WERI-Rb-1 (cell line): Measurements from ENCODE around the gene PTPRD.

Experiments used
- DNase-seq: peaks from one replicate; pipeline ENCODE4 v3.0.0-alpha.2; 2020
- H3K27ac ChIP-seq: fragments of 250-450 bp; sonication (Bioruptor Pico); 2 replicates; pipeline ENCODE4 v1.5.1; 2020; ENCODE audit warnings: mild to moderate bottlenecking, moderate library complexity
- H3K27me3 ChIP-seq: fragments of 250-450 bp; sonication (Bioruptor Pico); 2 replicates; pipeline ENCODE4 v1.5.1; 2021; ENCODE audit warnings: mild to moderate bottlenecking, low read depth, moderate library complexity; ENCODE audit not compliant: insufficient read depth, severe bottlenecking
- H3K36me3 ChIP-seq: fragments of 250-450 bp; sonication (Bioruptor Pico); 2 replicates; pipeline ENCODE4 v1.5.1; 2020; ENCODE audit warnings: mild to moderate bottlenecking, moderate library complexity
- H3K4me3 ChIP-seq: 2 replicates; pipeline ENCODE4 v1.5.1; 2011; ENCODE audit warnings: low read depth, mild to moderate bottlenecking, control low read depth, low read length
- H3K9me3 ChIP-seq: fragments of 250-450 bp; sonication (Bioruptor Pico); 2 replicates; pipeline ENCODE4 v1.5.1; 2021; ENCODE audit warnings: mild to moderate bottlenecking, moderate library complexity; ENCODE audit not compliant: severe bottlenecking
- TF ChIP-seq, protein P1 (sequence below): IDR thresholded peaks from 2 replicates; pipeline ENCODE4 v1.5.1; 2011; ENCODE audit warnings: low read depth, mild to moderate bottlenecking, control low read depth, inconsistent platforms, low read length

Gene PTPRD

DNA sequence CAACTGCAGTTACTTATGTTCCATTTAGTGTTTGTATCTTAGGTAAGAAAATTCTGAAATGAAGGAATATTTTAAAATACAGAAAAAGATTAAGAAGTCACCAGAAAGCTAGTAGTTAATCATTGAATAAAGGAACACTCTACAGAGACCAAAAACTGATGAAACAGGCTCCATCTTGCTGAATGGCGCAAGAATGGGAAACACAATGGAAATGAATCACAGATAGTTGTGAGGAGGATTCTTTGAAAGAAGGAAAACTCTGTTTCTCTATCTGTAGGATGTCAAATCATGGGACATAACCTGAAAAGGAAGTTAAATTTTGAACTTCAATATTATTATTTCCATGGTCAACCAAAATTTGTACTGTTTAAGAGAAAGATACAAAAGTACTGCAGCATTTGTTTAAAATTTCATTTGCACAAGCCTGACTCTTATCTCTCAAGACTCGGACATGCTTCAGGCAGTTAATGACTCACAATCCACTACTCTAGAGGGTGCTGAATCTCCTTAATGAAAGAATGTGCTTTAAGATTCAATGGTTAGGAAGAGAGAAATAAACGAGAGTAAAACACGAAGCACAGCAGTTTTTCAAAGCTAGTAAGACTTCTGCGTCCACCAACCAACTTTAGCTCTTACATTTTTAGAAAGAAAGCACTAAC, 1748.8 kb downstream of the PTPRD start:
- Histone ChIP-seq H3K4me3 (no peak overlapping the region), H3K27me3 (no peaks in the 10 kb centered on the region), H3K36me3 (no peaks in the 10 kb centered on the region), H3K27ac (no peak overlapping the region), H3K9me3 (no peaks in the 10 kb centered on the region)
- TF ChIP-seq, protein P1, sequence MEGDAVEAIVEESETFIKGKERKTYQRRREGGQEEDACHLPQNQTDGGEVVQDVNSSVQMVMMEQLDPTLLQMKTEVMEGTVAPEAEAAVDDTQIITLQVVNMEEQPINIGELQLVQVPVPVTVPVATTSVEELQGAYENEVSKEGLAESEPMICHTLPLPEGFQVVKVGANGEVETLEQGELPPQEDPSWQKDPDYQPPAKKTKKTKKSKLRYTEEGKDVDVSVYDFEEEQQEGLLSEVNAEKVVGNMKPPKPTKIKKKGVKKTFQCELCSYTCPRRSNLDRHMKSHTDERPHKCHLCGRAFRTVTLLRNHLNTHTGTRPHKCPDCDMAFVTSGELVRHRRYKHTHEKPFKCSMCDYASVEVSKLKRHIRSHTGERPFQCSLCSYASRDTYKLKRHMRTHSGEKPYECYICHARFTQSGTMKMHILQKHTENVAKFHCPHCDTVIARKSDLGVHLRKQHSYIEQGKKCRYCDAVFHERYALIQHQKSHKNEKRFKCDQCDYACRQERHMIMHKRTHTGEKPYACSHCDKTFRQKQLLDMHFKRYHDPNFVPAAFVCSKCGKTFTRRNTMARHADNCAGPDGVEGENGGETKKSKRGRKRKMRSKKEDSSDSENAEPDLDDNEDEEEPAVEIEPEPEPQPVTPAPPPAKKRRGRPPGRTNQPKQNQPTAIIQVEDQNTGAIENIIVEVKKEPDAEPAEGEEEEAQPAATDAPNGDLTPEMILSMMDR: no peak
- DNase-seq: no peak

DNA sequence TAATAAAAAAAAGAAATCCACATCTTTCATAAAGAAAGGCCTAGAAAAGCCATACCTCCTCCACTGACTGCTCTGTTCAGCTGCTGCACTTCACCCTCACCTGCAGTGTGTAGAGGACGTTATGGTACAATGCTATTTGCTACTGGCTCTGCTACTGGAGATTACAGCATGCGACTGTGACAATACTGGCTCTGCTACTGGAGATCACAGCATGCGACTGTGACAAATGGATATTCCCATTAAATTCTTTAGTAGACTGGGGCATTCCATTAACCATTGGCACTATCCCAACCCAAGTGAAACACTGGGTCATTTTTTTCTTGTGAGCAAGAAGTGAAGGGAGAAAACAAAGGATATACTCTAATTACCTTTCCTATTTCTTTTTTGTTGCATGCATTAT, 1749.7 kb downstream of the PTPRD start:
- DNase-seq: no peak
- TF ChIP-seq, protein P1: no peak
- no peaks in the 10 kb centered on the region for H3K36me3 ChIP-seq
- no peaks in the 10 kb centered on the region for H3K9me3 ChIP-seq
- no peak overlapping the region for H3K27ac ChIP-seq
- H3K27me3 ChIP-seq: no peaks in the 10 kb centered on the region
- H3K4me3 ChIP-seq: no peak overlapping the region

DNA sequence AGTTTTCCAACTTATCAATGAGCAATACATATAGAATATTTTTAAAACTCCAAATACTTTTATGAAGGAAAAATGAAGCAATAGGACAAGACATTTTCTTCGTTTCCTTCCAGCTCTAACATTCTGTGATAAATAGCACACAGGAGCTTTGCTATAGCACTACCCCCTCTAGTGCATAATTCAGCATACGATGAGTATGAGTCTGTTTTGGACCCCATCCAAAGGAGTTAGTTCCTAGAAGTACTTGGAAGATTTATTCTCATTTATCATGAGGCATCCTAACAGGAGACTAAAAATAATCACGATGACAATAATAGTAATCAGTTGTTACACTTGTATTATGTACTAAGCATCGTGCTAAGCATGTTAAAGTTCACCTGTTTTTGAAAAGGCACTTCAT, 1751.9 kb downstream of the PTPRD start:
- no peaks in the 10 kb centered on the region for H3K36me3 ChIP-seq
- no peak for DNase-seq
- TF ChIP-seq, protein P1: no peak
- no peaks in the 10 kb centered on the region for H3K27me3 ChIP-seq
- no peak overlapping the region for H3K27ac ChIP-seq
- H3K4me3 ChIP-seq: no peak overlapping the region
- no peaks in the 10 kb centered on the region for H3K9me3 ChIP-seq

DNA sequence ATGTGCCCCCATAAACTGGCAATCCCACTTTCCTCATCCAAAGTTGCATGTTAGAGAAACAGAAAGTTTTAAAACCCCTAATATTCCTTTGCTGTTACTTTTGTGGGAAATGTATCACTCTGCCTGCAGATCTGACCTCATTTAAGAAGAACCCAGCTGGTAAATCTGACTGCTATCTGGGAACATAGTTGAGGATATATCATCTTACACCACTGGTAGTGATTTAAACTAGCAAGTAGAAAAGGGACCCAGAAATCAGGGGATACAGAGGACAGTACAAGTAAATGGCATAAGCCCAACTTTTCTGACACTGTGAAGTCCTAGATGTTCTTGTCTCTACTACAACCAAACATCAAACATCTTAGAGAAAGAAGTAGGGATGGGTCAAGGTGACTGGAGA, 1752.7 kb downstream of the PTPRD start:
- no peaks in the 10 kb centered on the region for H3K9me3 ChIP-seq
- H3K36me3 ChIP-seq: no peaks in the 10 kb centered on the region
- TF ChIP-seq, protein P1: no peak
- H3K27ac ChIP-seq: no peak overlapping the region
- no peak for DNase-seq
- H3K27me3 ChIP-seq: no peaks in the 10 kb centered on the region
- no peak overlapping the region for H3K4me3 ChIP-seq

DNA sequence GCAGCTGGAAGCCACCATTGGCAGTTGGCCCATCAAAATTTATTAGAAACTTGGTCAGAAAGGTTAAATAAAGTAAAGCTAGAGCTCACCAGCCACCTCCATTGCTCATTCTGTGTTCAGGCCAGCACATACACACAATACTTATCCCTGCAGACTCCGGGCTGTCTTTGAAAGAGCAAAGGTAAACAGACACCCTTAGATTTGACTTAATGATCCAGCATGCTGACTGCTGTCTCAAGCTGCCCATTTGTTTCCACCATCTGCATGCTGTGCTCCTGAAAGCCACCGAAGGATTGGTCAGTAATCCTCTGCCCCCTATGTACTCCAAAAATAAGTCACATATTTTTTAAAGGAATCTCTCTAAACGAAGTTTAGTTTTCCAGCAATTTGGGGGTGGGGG, 1753.4 kb downstream of the PTPRD start:
- Histone ChIP-seq H3K9me3 (no peaks in the 10 kb centered on the region), H3K27ac (no peak overlapping the region), H3K27me3 (no peaks in the 10 kb centered on the region), H3K4me3 (no peak overlapping the region), H3K36me3 (no peaks in the 10 kb centered on the region)
- DNase-seq: no peak
- TF ChIP-seq, protein P1: no peak

DNA sequence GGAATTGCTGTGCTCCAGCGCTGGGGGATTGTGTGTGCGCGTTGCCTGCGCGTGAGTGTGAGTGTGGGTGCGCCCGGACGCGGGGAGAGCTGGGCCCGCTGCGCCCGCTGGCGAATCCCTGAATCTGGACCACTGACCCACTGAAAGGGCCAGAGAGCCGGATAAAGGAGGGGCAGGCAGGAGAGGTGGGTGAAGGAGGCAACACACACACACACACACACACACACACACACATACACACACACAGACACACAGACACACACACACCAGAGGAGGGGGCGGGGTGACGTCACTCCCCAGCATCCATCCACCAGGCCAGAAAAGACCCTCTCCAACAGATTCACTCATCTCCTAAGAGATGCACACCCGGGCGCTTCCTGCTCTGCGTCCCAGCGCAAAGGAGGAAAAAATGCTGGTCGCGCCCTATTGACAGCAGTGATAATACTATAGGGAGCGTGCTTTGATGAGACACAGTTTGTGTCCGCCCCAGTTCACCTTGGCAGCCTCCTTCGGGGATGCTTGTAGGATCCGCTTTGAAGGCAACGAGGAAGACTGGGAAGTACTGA, 1754.1 kb downstream of the PTPRD start:
- TF ChIP-seq, protein P1: no peak
- Histone ChIP-seq H3K4me3 (no peak overlapping the region), H3K9me3 (no peaks in the 10 kb centered on the region), H3K27me3 (no peaks in the 10 kb centered on the region), H3K27ac (no peak overlapping the region), H3K36me3 (no peaks in the 10 kb centered on the region)
- DNase-seq: no peak
